HG03378 (cell line): Measurements from ENCODE around the gene LCN12.

Source experiments
- ATAC-seq: cut with Tn5 transposase; IDR thresholded peaks from one replicate; pipeline ENCODE4 v1.9.1; 2021; ENCODE audit warnings: mild to moderate bottlenecking, moderate library complexity; ENCODE audit not compliant: unreplicated experiment

The LCN12 gene

GRCh38 chr9:136951541-136952320 lies at the start of gene LCN12:
Gene LCN12 (plus strand): TSS chr9:136952273. CDS start chr9:136952328, 55 bp downstream.
- ATAC-seq: no peak

- ATAC-seq: no peak
These were observed 49.0 kb upstream of the LCN12 start for GRCh38 chr9:136903041-136903554.

- no peak for ATAC-seq
These were observed 45.8 kb upstream of the LCN12 start for GRCh38 chr9:136906266-136906665.

- ATAC-seq: no peak
These were observed 44.8 kb upstream of the LCN12 start for GRCh38 chr9:136907011-136907914.

GRCh38 chr9:136910197-136910900 lies 41.7 kb upstream of the LCN12 start:
- no peak for ATAC-seq

- no peak for ATAC-seq
These were observed 41.2 kb upstream of the LCN12 start for GRCh38 chr9:136910901-136911245.

- ATAC-seq: no peak
These were observed 38.2 kb upstream of the LCN12 start for GRCh38 chr9:136913701-136914438.

GRCh38 chr9:136915632-136916329 lies 36.3 kb upstream of the LCN12 start:
- no peak for ATAC-seq

GRCh38 chr9:136916330-136917184 lies 35.5 kb upstream of the LCN12 start:
- no peak for ATAC-seq

- no peak for ATAC-seq
These were observed 34.2 kb upstream of the LCN12 start for GRCh38 chr9:136917902-136918301.

- ATAC-seq: no peak
These were observed 32.0 kb upstream of the LCN12 start for GRCh38 chr9:136920069-136920468.

GRCh38 chr9:136920734-136921231 lies 31.3 kb upstream of the LCN12 start:
- ATAC-seq: no peak

- ATAC-seq: no peak
These were observed 30.8 kb upstream of the LCN12 start for GRCh38 chr9:136921307-136921706.

- no peak for ATAC-seq
These were observed 30.4 kb upstream of the LCN12 start for GRCh38 chr9:136921718-136922117.

- ATAC-seq: no peak
These were observed 29.5 kb upstream of the LCN12 start for GRCh38 chr9:136922540-136922939.

- ATAC-seq: no peak
These were observed 28.2 kb upstream of the LCN12 start for GRCh38 chr9:136923881-136924280.

- no peak for ATAC-seq
These were observed 26.5 kb upstream of the LCN12 start for GRCh38 chr9:136925414-136926153.

- ATAC-seq: no peak
These were observed 25.8 kb upstream of the LCN12 start for GRCh38 chr9:136926154-136926704.
